Mesenchymal stem cell (in vitro differentiated cells and primary cell): Measurements from ENCODE around the gene CST9.
"Not testable (repeated sequence)": the region's sequence is repeated elsewhere in the genome, so short reads cannot be mapped to it uniquely, and the experiment has no call there.

ENCODE experiments used
- DNase-seq: peaks from one replicate; pipeline ENCODE4 v3.0.0-alpha.2; 2013
- H2AFZ ChIP-seq: one replicate; pipeline ENCODE4 v1.6.1; 2013; ENCODE audit warnings: low read depth, mild to moderate bottlenecking, control low read depth, inconsistent platforms, low read length, moderate library complexity
- H2AK5ac ChIP-seq: 2 replicates; pipeline ENCODE4 v1.6.1; 2013; ENCODE audit warnings: low read length, moderate library complexity, mild to moderate bottlenecking, inconsistent platforms; ENCODE audit not compliant: severe bottlenecking
- H2BK120ac ChIP-seq: one replicate; pipeline ENCODE4 v1.6.1; 2013; ENCODE audit warnings: low read depth, mild to moderate bottlenecking, inconsistent platforms, low read length, moderate library complexity
- H2BK12ac ChIP-seq, 2 experiments: one replicate each; pipeline ENCODE4 v1.6.1; 2013; ENCODE audit warnings: inconsistent platforms in 2 of 2, low read length in 2 of 2, mild to moderate bottlenecking in 2 of 2, moderate library complexity in 2 of 2, control low read depth in 1 of 2
- H2BK15ac ChIP-seq: one replicate; pipeline ENCODE4 v1.6.1; 2013; ENCODE audit warnings: mild to moderate bottlenecking, low read depth, inconsistent platforms; ENCODE audit not compliant: poor library complexity, severe bottlenecking
- H2BK5ac ChIP-seq: 2 replicates; pipeline ENCODE4 v1.6.1; 2013; ENCODE audit warnings: low read depth, mild to moderate bottlenecking, low read length, control low read depth, inconsistent platforms; ENCODE audit not compliant: poor library complexity, severe bottlenecking
- H3K14ac ChIP-seq, 2 experiments: one replicate each; pipeline ENCODE4 v1.6.1; 2013; ENCODE audit warnings: inconsistent platforms in 2 of 2, low read length in 2 of 2, control low read depth in 1 of 2, mild to moderate bottlenecking in 1 of 2, moderate library complexity in 1 of 2
- H3K18ac ChIP-seq, 2 experiments: one replicate each; pipeline ENCODE4 v1.6.1; 2013; ENCODE audit warnings: inconsistent platforms in 2 of 2, low read length in 2 of 2, control low read depth in 1 of 2, low read depth in 1 of 2, mild to moderate bottlenecking in 1 of 2
- H3K23ac ChIP-seq, 2 experiments: one replicate each; pipeline ENCODE4 v1.6.1; 2013; ENCODE audit warnings: inconsistent platforms in 2 of 2, low read length in 2 of 2, mild to moderate bottlenecking in 2 of 2, moderate library complexity in 2 of 2, control low read depth in 1 of 2
- H3K27ac ChIP-seq: 2 replicates; pipeline ENCODE4 v1.5.1; 2013; ENCODE audit warnings: mild to moderate bottlenecking, moderate library complexity, low read length, control low read depth, inconsistent platforms; ENCODE audit not compliant: poor library complexity, severe bottlenecking
- H3K27me3 ChIP-seq, 2 experiments: 2 replicates each; pipeline versions ENCODE4 v1.6.1 to v1.7.0; 2013; ENCODE audit warnings: low read length in 2 of 2, mild to moderate bottlenecking in 2 of 2, moderate library complexity in 2 of 2, control low read depth in 1 of 2, inconsistent platforms in 1 of 2; ENCODE audit not compliant: control insufficient read depth in 1 of 2, insufficient read depth in 1 of 2
- H3K36me3 ChIP-seq, 2 experiments: 2 replicates each; pipeline versions ENCODE4 v1.6.1 to v1.7.0; 2013; ENCODE audit warnings: low read length in 2 of 2, control low read depth in 1 of 2, inconsistent platforms in 1 of 2, low read depth in 1 of 2, mild to moderate bottlenecking in 1 of 2; ENCODE audit not compliant: insufficient read depth in 2 of 2, control insufficient read depth in 1 of 2
- H3K4ac ChIP-seq, 2 experiments: one replicate each; pipeline ENCODE4 v1.6.1; 2013; ENCODE audit warnings: inconsistent platforms in 2 of 2, low read length in 2 of 2, mild to moderate bottlenecking in 2 of 2, moderate library complexity in 2 of 2, control low read depth in 1 of 2, low read depth in 1 of 2
- H3K4me1 ChIP-seq: 2 replicates; pipeline ENCODE4 v1.6.1; 2013; ENCODE audit warnings: low read depth, low read length, control low read depth; ENCODE audit not compliant: control insufficient read depth, insufficient read depth
- H3K4me2 ChIP-seq: 2 replicates; pipeline ENCODE4 v1.6.1; 2013; ENCODE audit warnings: low read length, mild to moderate bottlenecking, inconsistent platforms; ENCODE audit not compliant: poor library complexity, severe bottlenecking
- H3K4me3 ChIP-seq, 2 experiments: 2 replicates each; pipeline versions ENCODE4 v1.5.1 to v1.7.0; 2013; ENCODE audit warnings: low read length in 2 of 2, mild to moderate bottlenecking in 2 of 2, control low read depth in 1 of 2, low read depth in 1 of 2; ENCODE audit not compliant: insufficient read depth in 1 of 2
- H3K79me1 ChIP-seq: replicated peaks from 2 replicates; pipeline ENCODE4 v1.6.1; 2013; ENCODE audit warnings: mild to moderate bottlenecking, control low read depth, low read length, inconsistent platforms; ENCODE audit not compliant: poor library complexity, severe bottlenecking
- H3K9ac ChIP-seq: 2 replicates; pipeline ENCODE4 v1.7.0; 2013; ENCODE audit warnings: mild to moderate bottlenecking, low read length, moderate library complexity
- H3K9me3 ChIP-seq: 2 replicates; pipeline ENCODE4 v1.7.0; 2013; ENCODE audit warnings: mild to moderate bottlenecking, low read length; ENCODE audit not compliant: control insufficient read depth
- H4K8ac ChIP-seq: one replicate; pipeline ENCODE4 v1.6.1; 2013; ENCODE audit warnings: inconsistent platforms, mild to moderate bottlenecking, low read length, moderate library complexity
- H4K91ac ChIP-seq: one replicate; pipeline ENCODE4 v1.6.1; 2013; ENCODE audit warnings: mild to moderate bottlenecking, low read length, inconsistent platforms
- WGBS: methylation state at CpG from one replicate; pipeline ENCODE4 v1.1.7; 2013; ENCODE audit warnings: mixed read lengths; 5-methylcytosine and 5-hydroxymethylcytosine counted together

The CST9 gene

GRCh38 chr20:23622839-23623343 is 17.2 kb upstream of the CST9 start:
- Histone ChIP-seq H3K36me3 (no peaks in the 10 kb centered on the region), H3K79me1 (no peaks in the 10 kb centered on the region), H2AK5ac (no peak overlapping the region), H3K4me1 (peaks cover 5% of the 10 kb centered on the region), H2BK120ac (no peak overlapping the region), H3K14ac (no peak overlapping the region), H3K4ac (peak overlapping the region in 1 of 2 experiments; percentile 58), H2BK12ac (no peak overlapping the region), H3K27me3 (no peaks in the 10 kb centered on the region), H2BK15ac (no peak overlapping the region), H2AFZ (no peak overlapping the region), H4K8ac (no peak overlapping the region), H3K18ac (peak overlapping the region in 1 of 2 experiments; percentile 48), H3K4me2 (peak overlapping the region; percentile 6), H3K27ac (peak overlapping the region; percentile 76), H3K4me3 (peak overlapping the region in 1 of 2 experiments; percentile 72), H2BK5ac (no peak overlapping the region), H4K91ac (no peak overlapping the region), H3K9ac (peak overlapping the region; percentile 92), H3K23ac (no peak overlapping the region), H3K9me3 (peaks cover 11% of the 10 kb centered on the region)
- WGBS = 0% methylated on average over 4 of the region's 4 CpGs
- peak; percentile 93 for DNase-seq

GRCh38 chr20:23622401-23622800 is 16.7 kb upstream of the CST9 start:
- H3K79me1 ChIP-seq, H2BK12ac ChIP-seq, H2BK15ac ChIP-seq, H3K9me3 ChIP-seq, H3K4ac ChIP-seq, H3K4me2 ChIP-seq, H3K18ac ChIP-seq, H2BK120ac ChIP-seq, H3K23ac ChIP-seq, H3K14ac ChIP-seq, H2BK5ac ChIP-seq, H3K36me3 ChIP-seq, H2AFZ ChIP-seq, H2AK5ac ChIP-seq, DNase-seq, H4K8ac ChIP-seq, H3K27me3 ChIP-seq, H3K4me1 ChIP-seq, H4K91ac ChIP-seq: not testable (repeated sequence)
- WGBS = 0% methylated on average over 1 of the region's 3 CpGs
- H3K4me3 ChIP-seq = peak overlapping the region in 1 of 2 experiments; percentile 72
- H3K27ac ChIP-seq = peak overlapping the region; percentile 76
- peak overlapping the region; percentile 92 for H3K9ac ChIP-seq

DNA sequence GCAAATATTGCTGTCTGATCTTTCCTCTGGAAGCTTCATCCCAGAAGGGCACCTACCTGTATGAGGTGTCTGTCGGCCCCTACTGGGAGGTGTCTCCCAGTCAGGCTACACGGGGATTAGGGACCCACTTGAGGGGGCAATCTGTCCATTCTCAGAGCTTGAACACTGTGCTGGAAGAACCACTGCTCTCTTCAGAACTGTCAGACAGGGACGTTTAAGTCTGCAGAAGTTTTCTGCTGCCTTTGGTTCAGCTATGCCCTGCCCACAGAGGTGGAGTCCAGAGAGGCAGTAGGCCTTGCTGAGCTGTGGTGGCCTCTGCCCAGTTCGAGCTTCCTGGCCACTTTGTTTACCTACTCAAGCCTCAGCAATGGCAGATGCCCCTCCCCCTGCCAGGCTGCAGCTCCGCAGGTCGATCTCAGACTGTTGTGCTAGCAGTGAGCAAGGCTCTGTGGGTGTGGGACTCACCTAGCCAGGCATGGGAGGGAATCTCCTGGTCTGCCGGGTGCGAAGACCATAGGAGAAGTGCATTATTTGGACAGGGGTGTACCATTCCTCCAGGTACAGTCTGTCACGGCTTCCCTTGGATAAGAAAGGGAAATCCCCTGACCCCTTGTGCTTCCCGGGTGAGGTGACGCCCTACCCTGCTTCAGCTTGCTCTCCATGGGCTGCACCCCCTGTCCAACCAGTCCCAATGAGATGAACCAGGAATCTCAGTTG is 15.1 kb upstream of the CST9 start:
- not testable (repeated sequence) for H3K36me3 ChIP-seq, H3K23ac ChIP-seq, H3K4me2 ChIP-seq, H3K4me1 ChIP-seq, H3K4ac ChIP-seq, H3K4me3 ChIP-seq, H2BK120ac ChIP-seq, H3K27ac ChIP-seq, H2AFZ ChIP-seq, H3K79me1 ChIP-seq, H3K9me3 ChIP-seq, H4K8ac ChIP-seq, H3K9ac ChIP-seq, H3K14ac ChIP-seq, H2BK5ac ChIP-seq, DNase-seq, H2AK5ac ChIP-seq, H2BK15ac ChIP-seq, H3K27me3 ChIP-seq
- peak overlapping the region in 1 of 2 experiments; percentile 21 for H2BK12ac ChIP-seq
- 78% methylated on average over 11 of the region's 11 CpGs for WGBS
- H4K91ac ChIP-seq = peak overlapping the region; percentile 25
- H3K18ac ChIP-seq = peak overlapping the region in 1 of 2 experiments; percentile 1

DNA sequence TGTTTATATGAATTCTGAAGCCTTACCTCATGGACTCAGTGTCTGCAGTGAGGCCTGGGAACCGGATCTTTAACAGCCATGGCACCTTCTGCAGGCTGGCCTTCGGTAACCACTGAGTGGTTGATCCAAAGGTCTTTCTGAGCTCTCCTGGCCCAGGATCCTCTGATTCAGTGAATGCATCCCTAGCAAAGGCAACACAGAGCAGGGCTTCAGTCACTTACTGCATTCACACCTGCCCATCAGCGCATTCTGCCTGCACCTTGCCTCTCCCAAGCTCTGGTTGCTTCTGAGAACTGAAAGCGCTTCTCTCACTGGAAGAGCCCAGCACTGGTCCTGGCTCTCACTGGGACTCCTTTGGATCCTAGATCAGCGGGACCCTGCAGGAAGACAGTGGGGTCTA is 8.4 kb upstream of the CST9 start:
- Histone ChIP-seq H2BK15ac (no peak overlapping the region), H3K4me1 (peaks cover under 1% of the 10 kb centered on the region), H3K4me3 (peak overlapping the region in 1 of 2 experiments; percentile 30), H3K23ac (no peak overlapping the region), H2BK5ac (no peak overlapping the region), H2BK120ac (peak overlapping the region; percentile 34), H2BK12ac (peak overlapping the region in 1 of 2 experiments; percentile 86), H3K18ac (peak overlapping the region in 1 of 2 experiments; percentile 11), H3K36me3 (no peaks in the 10 kb centered on the region), H3K9me3 (no peaks in the 10 kb centered on the region), H3K79me1 (no peaks in the 10 kb centered on the region), H2AK5ac (no peak overlapping the region), H3K9ac (peak overlapping the region; percentile 47), H2AFZ (no peak overlapping the region), H4K8ac (no peak overlapping the region), H3K27me3 (peaks cover 0 to 8% of the 10 kb centered on the region in 2 experiments), H3K27ac (no peak overlapping the region), H3K14ac (no peak overlapping the region), H4K91ac (peak overlapping the region; percentile 61), H3K4ac (no peak overlapping the region), H3K4me2 (no peak overlapping the region)
- WGBS = 95% methylated on average over 5 of the region's 5 CpGs
- DNase-seq = no peak
